GM20431 (cell line): ENCODE measurements around the gene ZNF3.

Experiments
- in situ Hi-C: fragments of 300-500 bp; cut with MseI, MboI; formaldehyde crosslinking; loops from one replicate; pipeline ENCODE4 v1.15.0; 2020; ENCODE audit warnings: low sequenced_read_pairs; ENCODE audit not compliant: unreplicated experiment

The ZNF3 gene

DNA sequence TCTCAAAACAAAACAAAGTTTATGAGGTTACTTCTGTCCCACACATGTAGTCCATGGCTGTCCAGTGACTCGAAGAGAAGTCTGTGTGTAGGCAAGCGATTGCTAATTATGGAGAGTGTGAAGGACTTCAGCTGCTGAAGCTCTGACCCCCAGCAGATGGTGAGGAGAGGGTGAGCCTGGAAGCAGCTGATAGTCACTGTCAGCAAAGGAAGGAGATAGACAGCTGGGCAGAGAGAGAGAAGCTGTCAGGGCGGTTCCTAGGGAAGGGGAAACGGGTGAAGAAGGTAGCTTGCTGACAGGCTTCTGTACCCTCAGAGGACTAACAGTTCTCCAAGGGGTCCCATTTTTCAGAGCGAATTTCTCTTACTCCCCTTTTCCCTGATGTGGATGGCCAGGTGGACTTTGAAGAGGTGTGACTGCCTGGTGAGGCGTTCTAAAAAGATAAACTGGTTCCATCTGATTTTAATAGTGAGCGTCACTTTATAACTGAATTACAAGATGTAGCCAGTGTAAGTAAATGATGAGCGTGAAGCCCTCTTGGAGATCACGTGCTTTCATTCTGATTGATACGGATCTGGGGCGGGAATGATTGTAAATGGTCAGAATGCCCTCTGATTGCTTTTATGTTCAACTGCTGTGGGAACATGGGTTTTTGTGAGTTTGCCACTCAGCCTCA lies 19.9 kb downstream of the ZNF3 start:
- in situ Hi-C loops: no loop called here

DNA sequence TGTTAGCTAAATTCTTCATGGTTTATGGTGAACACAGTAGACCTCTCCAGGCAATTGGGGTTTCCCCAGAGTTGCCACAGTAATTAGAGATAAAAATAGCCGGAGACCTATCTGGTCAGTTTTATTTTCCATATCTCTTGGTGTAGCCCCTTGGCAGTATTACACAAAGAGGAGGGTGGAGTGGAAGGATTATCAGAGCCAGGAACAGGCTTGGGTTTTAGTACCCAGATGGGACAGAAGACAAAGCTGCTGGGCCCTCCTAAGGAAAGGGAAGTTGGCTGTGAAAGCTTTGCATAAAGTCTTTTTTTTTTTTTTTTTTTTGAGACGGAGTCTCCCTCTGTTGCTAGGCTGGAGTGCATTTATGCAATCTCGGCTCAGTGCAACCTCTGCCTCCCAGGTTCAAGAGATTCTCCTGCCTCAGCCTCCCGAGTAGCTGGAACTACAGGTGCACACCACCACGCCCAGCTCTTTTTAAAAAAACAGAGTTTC lies 22.2 kb downstream of the ZNF3 start:
- in situ Hi-C loops: no loop called here

DNA sequence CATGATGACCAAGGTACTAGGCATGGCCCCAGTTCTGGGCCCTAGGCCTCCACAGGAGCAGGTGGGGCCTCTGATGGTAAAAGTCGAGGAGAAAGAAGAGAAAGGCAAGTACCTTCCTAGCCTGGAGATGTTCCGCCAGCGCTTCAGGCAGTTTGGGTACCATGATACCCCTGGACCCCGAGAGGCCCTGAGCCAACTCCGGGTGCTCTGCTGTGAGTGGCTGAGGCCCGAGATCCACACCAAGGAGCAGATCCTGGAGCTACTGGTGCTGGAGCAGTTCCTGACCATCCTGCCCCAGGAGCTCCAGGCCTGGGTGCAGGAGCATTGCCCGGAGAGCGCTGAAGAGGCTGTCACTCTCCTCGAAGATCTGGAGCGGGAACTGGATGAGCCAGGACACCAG lies 24.5 kb downstream of the ZNF3 start:
- in situ Hi-C loops: no loop called here

DNA sequence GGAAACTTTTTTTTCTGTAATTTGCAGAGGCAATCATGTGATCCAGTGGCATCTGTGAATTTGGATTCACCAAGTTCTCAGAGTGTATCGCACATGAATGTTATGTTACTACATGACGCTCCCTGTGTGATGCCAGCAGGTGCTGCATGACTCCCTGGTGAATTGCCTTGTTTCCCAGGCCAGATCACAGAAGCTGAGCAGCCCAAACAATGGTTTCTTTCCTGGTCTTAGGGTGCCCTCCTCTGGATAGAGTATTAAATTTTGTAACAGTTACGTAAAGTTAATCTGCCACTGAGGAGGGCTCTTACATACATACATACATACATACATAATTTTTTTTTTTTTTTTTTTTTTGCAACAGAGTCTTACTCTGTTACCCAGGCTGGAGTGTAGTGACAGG lies 28.3 kb downstream of the ZNF3 start:
- in situ Hi-C loops: no loop called here

DNA sequence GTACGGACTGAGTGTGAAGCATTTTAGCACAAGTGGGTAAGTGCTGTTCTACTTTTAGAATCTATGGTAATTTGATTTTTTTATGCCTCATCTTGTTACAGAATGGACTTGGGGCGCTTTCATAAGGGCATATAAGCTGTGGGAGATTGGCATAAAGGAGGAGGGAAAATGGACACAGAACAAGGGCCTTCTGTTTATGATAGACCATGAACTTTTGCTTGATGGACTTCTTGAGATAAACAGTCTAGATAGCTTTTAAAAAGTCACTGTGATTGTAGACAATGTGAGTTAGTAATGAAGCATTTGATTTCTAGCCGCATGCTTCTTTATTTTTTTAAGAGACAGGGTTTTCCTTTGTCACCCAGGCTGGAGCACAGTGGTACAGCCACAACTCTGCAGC lies 29.9 kb downstream of the ZNF3 start:
- in situ Hi-C loops: no loop called here

DNA sequence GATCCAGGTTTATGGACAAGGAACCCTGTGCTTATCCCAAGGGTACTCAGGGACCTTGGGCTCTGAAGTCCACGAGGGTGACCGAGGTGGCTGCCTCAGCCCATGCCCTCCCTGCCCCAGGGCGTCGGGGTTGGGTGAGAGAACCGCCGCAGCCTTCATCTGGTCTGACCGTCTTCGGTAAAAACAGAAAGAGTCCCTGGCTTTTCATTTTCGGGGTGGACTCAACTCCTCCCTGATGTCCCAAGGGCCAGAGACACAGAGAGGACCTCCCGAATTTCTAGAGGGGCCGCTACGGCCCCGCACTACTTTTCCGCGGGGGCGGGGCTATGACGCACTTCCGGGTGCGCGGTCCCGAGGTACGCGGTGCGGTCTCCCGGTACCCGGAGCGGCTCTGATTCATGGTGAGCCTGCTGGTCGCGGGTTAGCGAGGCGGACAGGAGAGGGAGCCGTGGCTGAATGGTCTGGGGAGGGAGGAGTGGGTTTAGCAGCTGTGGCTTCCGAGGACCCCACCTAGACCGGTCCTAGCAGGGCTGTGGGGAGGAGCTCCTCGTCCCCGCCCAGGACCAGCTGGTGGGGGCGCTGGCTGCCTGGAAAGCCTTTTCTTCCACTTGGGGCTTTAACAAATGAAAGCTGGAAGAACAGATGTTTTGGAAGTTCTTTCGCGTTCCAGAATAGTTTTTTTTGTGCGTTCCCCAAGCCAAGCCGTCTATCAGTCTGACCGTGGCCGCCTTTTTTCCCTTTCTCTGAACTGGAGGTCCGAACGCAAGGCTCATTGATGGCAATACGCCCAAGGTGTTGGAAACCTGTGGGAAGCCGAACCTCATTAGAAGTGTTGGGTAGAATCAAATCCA lies 31.9 kb downstream of the ZNF3 start, which contains the start of gene ZSCAN21:
ZSCAN21 (plus strand) TSS at position 334 of the 851 bp plus-strand sequence. CDS start 7,233 bp downstream, outside the sequence.
- in situ Hi-C loops: no loop called here

DNA sequence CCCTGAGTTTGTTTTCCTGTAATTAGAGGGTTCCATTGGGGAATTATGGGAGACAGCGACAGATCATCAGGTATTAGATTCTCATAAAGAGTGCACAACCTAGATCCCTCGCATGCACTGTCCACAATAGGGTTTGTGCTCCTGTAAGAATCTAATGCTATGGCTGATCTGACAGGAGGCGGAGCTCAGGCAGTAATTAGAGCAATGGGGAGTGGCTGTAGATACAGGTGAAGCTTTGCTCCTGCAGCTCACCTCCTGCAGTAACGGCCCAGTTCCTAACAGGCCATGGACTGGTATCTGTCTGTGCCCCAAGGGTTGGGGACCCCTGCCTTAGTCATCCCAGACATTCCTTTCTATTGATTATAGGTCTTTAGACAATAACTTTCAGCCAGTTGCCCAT lies 32.8 kb downstream of the ZNF3 start:
- in situ Hi-C loops: no loop called here

DNA sequence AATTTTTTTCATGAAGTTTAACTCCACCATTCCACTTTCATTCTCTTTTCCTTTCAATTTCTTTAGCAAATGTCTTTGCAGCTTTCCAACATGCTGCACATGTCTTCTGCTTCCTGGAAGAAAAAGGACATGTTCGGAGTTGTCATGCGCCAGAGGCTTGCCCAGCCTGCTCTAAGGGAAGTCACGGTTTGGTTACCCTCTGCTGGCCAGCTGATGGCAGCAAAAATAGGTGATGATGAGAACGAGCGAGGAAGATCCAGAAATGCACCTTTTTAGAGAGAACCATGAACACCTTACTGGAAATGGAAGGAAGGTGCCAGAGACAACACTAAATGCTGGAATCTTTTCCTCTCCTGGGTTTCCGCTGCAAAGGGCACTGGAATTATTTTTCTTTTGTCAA lies 36.8 kb downstream of the ZNF3 start:
- in situ Hi-C loops: no loop called here

DNA sequence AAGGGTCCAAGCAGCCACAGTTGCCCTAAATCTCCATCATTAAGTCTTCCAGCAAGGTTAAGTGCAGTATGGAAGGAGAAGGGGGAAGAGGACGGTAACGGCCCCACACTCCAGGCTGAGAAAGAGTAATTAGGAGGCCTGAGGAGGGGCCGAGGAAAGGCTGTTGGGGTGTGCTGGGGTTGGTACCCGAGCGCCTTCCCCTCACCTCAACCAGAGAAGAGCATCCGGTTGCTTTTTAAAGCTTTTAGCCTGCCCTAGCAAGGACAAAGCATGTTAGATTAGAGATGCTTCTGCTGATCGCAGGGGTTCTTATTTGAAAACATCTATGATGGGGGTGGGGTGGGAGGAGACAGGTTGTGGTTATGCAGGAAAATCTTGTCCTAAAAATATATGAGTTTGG lies 40.9 kb downstream of the ZNF3 start:
- in situ Hi-C loops: no loop called here

DNA sequence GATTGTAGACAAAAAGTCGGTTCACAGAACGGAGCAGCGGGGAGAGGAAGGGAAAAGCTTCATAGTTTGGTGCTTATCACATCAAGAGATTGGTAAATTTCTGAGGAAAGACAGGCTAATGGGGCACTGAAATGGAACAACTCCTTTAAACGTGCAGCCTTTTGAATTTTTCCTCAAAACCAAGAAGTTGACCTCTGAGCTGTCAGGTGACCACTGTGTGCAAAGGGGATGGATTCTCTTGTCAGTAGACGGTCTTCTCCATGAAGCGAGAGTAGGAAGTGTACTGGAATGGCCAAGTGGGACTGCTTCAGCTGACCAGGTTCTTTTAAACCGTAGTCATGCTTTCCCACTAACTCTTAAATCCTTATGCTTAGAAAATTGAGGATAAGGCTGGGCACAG lies 43.2 kb downstream of the ZNF3 start:
- in situ Hi-C loops: no loop called here

DNA sequence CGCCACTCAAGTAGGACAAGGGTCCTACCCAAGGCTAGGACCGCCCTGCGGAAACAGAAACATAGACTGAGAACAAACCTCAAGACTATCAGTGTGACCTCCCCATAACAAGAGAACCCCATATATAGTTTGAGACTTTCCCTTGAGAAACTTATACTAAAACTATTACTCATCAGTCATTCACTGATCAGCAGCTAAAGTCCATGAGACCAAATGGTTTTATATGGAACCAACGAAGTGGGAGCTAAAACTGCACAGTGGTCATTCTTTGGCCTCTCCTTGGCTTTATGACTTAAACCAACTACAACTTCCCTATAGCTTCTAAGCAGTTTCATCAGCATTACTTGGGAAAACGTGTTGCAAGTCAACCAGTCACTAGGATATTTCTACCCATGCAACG lies 45.6 kb downstream of the ZNF3 start:
- in situ Hi-C loops: no loop called here

DNA sequence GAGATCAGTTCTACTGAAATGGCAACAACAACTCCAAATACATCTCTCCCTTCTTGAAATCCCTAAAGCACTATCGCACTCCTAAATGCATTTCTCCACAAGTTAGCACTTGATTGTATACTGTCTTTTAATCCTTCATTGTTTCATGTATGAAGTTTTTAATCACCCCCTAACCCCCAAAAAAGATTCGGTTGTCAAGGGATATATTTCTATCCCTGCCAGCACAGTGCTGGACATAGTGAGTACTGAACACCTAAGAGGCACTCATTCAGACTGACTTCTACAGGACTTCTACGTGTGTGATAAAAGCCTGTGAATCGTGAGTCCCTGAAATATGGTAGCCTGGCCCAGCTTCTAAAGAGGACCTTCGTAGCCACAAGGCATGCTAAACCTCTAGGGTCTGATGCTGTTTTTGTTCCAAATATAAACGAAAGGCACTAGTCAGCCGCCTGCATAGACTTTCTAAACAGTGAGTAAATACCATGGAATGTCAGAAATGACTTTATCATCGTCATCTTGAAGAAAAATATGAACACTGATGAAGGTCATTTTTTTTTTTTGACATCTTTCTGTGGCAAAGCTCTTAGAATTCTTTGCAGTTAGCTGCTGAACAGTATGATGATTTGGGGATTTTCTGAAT lies 46.5 kb downstream of the ZNF3 start:
- in situ Hi-C loops: no loop called here

DNA sequence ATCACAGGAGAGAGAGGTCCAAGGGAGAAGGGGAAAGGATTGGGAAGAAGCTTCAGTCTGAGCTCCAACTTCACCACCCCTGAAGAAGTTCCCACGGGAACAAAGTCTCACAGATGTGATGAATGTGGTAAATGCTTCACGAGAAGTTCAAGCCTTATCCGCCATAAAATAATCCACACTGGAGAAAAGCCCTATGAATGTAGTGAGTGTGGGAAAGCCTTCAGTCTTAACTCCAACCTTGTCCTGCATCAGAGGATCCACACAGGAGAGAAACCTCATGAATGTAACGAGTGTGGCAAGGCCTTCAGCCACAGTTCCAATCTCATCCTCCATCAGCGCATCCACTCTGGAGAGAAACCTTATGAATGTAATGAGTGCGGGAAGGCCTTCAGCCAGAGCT lies 48.0 kb downstream of the ZNF3 start:
- in situ Hi-C loops: no loop called here

DNA sequence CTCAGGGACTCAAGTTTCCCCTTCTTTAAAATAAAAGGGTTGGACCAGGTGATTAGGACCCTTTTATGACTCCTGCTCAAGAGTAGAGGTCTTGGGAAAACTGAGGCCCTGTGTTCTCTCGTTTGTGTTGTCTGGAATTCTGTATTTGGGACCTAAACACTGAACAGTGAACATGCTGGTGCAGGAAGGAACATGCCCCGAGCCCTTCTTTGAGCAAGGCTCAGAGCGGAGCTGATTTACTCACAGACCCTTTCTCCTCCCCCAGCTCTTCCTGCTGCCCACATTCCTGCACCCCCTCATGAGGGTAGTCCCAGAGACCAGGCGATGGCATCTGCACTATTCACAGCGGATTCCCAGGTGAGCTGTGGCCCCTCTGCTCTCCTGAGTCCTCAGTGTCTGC lies 51.9 kb downstream of the ZNF3 start:
- in situ Hi-C loops: no loop called here

DNA sequence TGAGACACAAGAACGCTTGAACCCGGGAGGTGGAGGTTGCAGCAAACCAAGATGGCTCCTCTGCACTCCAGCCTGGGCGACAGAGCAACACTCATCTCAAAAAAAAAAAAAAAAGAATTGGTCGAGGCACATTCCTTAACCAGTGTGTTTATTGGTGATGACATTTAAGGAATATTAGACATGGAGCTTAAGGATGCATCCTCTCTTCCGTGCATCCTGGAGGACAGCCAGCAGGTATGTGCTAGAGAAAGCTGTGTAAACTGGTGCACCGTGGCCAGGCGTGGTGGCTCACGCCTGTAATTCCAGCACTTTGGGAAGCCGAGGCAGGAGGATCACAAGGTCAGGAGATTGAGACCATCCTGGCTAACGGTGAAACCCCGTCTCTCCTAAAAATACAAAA lies 54.3 kb downstream of the ZNF3 start:
- in situ Hi-C loops: no loop called here

DNA sequence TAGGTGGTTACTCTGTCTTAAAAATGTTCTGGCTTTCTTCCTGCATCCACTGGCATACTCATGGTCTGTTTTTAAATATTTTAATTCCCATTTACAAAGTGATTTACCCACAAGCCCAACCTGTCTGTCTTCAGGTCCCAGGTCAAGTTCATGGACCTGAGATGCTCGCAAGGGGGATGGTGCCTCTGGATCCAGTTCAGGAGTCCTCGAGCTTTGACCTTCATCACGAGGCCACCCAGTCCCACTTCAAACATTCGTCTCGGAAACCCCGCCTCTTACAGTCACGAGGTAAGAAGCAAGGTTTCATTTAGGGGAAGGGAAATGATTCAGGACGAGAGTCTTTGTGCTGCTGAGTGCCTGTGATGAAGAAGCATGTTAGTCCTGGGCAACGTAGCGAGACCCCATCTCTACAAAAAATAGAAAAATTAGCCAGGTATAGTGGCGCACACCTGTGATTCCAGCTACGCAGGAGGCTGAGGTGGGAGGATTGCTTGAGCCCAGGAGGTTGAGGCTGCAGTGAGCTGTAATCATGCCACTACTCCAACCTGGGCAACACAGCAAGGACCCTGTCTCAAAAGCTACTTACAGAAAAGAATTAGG lies 57.4 kb downstream of the ZNF3 start:
- in situ Hi-C loops: no loop called here

DNA sequence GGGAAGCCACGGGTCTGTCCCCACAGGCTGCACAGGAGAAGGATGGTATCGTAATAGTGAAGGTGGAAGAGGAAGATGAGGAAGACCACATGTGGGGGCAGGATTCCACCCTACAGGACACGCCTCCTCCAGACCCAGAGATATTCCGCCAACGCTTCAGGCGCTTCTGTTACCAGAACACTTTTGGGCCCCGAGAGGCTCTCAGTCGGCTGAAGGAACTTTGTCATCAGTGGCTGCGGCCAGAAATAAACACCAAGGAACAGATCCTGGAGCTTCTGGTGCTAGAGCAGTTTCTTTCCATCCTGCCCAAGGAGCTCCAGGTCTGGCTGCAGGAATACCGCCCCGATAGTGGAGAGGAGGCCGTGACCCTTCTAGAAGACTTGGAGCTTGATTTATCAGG lies 58.0 kb downstream of the ZNF3 start:
- in situ Hi-C loops: no loop called here

DNA sequence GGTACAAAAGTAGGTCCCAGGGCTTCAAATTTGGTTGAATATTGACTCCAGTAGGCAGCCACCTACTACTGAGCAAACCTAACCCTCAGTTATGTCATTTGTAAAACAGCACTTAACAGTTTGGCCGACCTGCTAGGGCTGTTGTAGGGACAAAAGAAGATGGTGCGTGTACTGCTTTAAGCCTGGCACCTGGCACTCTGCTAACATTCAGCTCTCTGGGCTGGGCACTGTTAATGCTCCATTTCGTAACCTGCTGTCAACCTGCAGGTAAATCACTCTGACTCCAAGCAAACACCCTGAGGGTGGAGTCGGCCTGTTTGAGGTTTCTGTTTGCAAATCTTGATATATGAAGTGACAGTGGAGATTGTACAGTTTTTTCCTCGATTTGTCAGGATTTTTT lies 58.9 kb downstream of the ZNF3 start:
- in situ Hi-C loops: no loop called here

DNA sequence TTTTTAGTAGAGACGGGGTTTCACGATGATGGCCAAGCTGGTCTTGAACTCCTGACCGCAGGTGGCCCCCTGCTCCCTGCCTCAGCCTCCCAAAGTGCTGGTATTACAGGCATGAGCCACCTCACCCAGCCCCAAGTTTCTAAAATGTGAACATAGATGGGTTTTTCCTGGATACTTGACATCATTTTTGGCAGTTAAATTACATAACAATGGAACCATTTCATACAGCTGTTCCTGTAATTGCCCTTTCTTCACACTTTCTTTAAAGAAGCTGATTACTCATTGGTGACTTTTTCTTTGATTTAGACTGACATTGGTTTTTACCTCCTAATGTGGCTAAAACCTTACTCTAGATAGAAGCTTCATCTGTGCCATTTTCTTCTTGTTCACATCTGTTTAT lies 60.2 kb downstream of the ZNF3 start:
- in situ Hi-C loops: no loop called here
